T-helper 2 cell treated with Interferon-gamma antibody and Interleukin-4, amounts not matched to agents 100 ng/mL and 5 ng/mL, for 36 hours (primary cell): Measurements from ENCODE around the gene CRYBB1. TPM values are rescaled to one million over a fixed set of nuclear protein-coding genes. Genes with fewer than 3 reads are reported as not detected.
"Not testable (repeated sequence)": the region's sequence is repeated elsewhere in the genome, so short reads cannot be mapped to it uniquely, and the experiment has no call there.

Source experiments
- intact Hi-C: fragments of 100-400 bp; cut with micrococcal nuclease; formaldehyde crosslinking; loops from one replicate; pipeline ENCODE4 v1.15.1; 2023
- total RNA-seq: library from RNA; stranded (reverse); gene quantifications from 2 replicates; pipeline ENCODE4 v1.2.3, GENCODE V29; 2022

The CRYBB1 gene
- total RNA-seq, 1 donor from 2014 or later, result not detected

GRCh38 chr22:26642465-26643417, 24.9 kb upstream of the CRYBB1 start:
- intact Hi-C loops, result loop anchor here (2.0 kb wide), 1 partner anchor 28 kb away; no protein-coding TSS in a partner anchor

DNA sequence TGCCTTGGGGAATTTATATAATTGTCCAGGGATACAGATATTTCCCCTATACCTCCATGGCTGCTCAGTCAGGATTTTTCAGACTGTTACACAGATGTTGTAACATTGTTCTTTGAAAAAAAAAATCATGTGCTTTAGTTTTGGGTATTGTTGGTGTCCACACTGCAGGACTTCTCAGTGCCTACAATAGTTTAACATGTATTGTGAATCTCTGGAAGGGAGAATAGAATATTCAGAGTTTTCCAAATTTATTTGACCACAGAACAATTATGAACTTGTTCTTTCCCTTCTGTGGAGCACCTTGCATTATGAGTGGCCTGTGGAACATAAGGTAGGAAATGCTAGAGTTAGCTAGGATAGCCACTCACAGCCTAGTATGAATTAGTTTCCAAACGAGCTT, 18.5 kb upstream of the CRYBB1 start:
- intact Hi-C loops, result no loop called here

- intact Hi-C loops, result no loop called here
These were observed 17.3 kb upstream of the CRYBB1 start for GRCh38 chr22:26635117-26635516.

DNA sequence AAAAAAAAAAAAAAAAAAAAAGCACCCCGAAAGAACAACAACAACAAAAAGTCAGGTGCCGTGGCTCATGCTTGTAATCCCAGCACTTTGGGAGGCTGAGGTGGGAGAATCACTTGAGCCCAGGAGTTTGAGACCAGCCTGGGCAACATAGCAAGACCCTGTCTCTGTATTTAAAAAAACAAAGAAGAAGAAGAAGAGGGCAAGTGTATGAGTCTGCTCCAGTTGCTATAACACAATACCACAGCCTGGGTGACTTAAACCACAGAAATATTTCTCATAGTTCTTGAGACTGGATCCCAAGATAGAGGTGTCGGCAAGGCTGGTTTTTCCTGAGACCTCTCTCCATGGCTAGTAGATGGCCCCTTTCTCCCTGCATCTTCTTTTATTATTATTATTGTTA, 16.4 kb upstream of the CRYBB1 start:
- intact Hi-C loops, result no loop called here

DNA sequence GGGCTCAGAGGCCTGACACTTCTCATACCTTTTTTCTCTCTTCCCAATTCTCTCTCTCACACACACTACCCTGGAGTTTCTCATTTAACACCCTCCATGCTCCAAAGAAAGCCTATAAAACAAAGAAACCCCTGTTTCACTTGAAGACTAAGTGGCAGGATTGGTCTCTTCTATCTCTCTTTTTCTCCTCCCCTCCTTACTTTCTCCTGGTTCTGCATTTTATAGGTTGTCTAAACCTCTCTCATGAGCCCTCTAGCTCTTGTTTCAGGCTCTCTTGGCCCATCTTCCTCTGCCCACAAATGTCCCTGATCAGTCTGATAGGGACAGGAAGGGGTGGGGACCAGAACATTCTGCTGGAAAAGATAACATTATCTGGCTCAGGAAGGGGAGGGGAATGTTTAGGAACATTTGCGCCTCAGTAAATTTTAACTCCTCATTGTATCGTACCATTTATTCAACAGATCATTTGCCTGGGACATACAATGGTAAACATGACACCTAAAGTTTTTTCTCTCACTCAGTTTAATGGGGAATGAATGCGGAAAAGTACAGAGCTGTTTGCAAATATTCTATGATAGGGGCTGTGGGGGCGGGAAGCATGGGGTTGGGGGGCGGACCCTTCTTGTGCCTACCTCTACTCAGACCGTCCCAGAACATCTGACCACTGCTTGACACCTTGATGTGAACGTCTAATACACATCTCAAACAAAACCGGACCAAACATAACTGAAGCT, 14.8 kb upstream of the CRYBB1 start:
- intact Hi-C loops, result no loop called here

DNA sequence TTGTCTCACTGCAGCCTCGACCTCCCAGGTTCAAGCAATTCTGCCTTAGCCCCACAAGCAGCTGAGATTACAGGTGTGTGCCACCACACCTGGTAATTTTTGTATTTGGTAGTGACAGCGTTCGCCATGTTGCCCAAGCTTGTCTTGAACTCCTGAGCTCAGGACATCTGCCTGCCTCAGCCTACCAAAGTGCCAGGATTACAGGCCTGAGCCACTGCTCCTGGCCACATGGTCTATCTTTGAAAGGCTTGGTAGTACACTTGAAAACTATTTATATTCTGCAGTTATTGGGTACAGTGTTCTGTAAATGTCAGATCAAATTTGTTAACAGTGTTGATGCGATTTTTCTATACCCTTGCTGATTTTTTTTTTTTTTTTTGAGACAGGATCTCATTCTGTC, 13.5 kb upstream of the CRYBB1 start:
- intact Hi-C loops, result no loop called here

GRCh38 chr22:26629988-26630761, 12.3 kb upstream of the CRYBB1 start:
- intact Hi-C loops, result no loop called here

DNA sequence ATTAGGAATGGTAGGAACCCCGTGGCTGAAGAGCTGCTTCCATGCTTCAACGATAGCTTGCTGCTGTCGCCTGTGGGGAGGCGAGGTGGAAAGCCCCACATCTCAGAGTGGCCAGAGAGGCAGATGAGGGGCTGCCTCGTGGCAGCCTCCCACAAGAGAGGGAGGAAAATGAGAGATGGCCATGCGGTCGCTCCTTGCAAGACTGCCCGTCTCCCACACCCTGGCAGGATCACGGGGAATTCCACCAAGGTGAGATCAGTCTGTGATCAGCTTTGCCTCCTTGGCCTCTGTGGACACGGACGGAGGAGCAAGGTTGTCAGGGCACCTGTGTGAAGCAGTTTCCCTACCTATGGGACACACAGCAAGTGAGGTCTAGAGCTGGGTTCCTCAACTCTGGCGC, 7.0 kb upstream of the CRYBB1 start:
- intact Hi-C loops, result no loop called here

- intact Hi-C loops, result no loop called here
These were observed 6.2 kb upstream of the CRYBB1 start for GRCh38 chr22:26623984-26624383.

DNA sequence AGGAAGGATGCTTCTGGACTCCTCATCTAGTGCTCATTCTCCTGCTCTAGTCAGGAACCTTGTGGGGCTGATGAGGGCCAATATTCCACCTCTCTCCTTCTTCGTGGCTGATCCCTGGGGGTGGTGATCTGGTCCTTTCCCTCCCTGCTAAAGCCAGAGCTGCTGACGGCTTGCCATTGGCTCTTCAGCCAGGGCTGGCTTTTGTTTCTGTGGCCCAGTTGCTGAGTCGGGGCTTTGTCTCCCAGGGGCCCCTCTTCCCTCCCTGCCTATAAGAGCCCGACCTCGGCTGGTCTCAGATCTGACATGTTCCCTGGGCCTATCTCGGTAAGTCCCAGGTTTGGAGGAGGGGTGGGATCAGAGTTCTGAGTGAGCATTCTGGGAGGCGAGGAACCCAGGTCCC, 3.8 kb upstream of the CRYBB1 start, which contains the start of gene CRYBA4:
Gene CRYBA4 (plus strand): TSS at position 301 of the 400 bp plus-strand sequence. CDS start 634 bp downstream, outside the sequence.
- intact Hi-C loops, result no loop called here

DNA sequence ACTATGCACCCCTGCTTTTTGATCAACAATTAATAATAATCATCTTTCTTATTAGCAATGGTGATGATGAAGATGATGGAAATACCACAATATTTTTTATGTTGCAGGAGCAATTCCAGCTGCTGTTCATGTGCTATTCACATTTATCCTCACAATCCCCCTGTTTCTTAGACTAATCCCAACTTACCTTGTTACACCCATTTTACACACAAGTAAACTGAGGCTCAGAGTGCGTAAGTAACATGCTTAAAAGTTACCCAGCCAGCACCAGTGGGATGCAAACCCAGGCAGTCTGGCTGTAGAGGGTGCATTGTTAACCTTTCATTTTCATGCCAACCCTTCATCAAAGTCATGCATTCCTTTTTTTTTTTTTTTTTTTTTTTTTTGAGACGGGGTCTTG, 2.4 kb upstream of the CRYBB1 start:
- intact Hi-C loops, result no loop called here

GRCh38 chr22:26619510-26619909, 1.7 kb upstream of the CRYBB1 start:
- intact Hi-C loops, result no loop called here

DNA sequence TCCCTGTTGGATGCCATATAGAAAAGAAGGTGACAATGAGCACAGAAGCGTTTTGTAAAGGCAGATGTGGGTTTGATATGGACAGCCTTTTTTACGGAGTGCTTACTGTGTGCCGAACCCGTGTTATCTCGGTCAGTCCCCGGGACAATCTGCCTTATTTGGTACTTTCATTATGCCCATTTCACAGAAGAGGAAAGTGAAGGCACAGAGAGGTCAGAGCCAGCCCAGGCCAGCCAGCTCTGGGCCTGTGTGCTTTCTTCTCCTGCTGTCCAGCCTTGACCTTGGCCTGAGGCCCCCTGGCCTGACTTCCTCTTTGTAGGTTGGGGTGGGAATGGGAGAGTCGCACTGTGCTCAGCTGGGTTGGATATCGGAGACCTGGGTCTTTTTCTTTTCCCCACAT, 628 bp upstream of the CRYBB1 start:
- intact Hi-C loops, result no loop called here

GRCh38 chr22:26616650-26617049, 1.2 kb downstream of the CRYBB1 start:
- intact Hi-C loops, result no loop called here

DNA sequence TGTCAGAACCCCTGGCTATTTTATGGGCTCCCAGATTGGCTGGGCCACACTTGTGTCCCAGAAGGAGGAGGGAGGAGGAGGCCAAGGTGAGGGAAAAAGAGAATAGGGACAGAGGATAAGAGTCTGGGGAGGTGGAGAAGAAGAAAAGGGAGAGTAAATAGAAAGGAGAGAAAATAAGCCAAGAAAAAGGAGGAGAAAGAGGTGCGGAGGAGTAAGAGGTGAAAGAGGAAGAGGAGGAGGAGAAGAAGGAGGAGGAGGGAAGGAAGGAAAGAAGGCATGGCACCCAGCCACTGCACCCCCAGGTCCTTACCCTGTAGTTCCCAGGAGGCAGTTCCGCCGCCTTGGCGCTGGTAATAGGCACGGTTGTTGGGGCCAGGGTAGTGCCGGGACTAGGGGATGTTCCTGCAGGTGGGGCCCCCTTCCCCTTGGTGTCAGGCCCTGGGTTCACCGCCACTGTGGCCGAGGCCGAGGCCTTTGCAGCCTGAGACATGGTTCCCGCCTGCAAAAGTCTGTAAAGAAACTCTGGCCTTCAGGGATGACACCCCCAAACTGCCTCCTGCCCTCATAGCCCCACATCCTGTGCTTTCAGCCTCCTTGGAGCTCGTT, 1.9 kb downstream of the CRYBB1 start:
- intact Hi-C loops, result no loop called here

DNA sequence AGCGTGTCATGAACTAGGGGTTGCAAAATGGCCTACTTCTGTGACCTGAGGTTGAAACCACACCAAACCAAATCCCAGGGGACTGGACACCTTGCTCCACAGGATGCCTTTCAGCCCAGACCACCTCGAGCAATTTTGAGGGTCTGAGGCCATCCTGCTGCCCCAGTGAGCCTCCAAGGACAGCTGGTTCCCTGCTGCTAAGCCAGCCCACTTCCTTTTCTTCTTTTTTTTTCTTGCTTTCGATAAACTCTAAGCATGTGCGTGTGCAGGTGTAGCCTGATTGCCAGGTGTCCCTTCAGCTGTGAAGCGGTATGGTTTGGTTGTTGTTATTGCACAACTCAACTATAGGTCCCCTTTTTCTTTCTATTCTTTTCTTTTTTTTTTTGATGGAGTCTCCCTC, 2.7 kb downstream of the CRYBB1 start:
- intact Hi-C loops, result no loop called here

GRCh38 chr22:26614322-26614721, 3.5 kb downstream of the CRYBB1 start:
- intact Hi-C loops, result no loop called here

DNA sequence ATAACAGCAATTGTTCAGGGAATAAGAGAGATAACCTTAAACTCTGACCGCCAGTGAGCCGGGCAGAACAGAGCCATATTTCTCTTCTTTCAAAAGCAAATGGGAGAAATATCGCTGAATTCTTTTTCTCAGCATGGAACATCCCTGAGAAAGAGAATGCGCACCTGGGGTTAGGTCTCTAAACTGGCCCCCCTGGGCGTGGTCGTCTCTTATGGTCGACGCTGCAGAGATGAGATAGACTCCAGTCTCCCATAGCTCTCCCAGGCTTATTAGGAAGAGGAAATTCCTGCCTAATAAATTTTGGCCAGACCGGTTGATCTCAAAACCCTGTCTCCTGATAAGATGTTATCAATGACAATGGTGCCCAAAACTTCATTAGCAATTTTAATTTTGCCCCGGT, 4.1 kb downstream of the CRYBB1 start:
- intact Hi-C loops, result not testable (repeated sequence)

DNA sequence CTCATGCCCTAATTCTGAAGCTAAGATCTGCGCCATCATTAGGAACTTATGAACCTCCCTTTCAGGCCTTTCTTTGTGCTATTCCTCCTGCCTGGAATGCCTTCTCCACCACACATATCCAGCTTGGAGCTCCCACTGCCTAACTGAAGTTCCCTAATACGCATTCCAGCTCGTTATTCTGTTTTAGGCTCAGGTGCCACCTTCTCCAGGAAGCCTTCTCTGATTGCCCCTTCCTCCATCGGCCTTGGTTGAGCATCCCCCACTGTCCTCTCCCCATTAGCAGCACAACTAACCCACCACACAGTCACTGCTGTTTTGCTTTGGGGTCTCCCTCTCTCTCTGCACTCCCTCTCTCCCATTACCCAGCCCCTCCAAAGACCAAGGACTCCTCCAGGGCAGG, 5.2 kb downstream of the CRYBB1 start:
- intact Hi-C loops, result no loop called here

DNA sequence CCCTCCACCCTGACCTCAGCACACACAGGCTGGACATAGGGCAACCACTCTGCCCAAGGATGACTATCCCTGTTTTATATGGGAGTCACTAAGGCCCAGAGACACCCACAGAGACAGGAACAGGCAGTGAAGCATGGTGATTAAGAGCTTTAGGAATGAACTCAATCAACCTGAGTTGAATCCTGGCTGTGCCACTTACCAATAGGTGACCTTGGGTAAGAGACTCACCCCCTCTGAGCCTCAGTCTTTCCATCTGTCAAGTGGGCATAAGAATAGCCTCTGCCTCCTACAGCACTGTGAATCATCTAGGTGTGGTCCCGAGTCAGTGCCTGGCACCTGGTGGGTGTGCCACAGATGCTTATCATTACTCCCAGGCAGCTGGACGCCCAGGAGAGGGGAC, 6.8 kb downstream of the CRYBB1 start:
- intact Hi-C loops, result no loop called here
